ENCODE data around the gene CDH23.

The CDH23 gene

DNA sequence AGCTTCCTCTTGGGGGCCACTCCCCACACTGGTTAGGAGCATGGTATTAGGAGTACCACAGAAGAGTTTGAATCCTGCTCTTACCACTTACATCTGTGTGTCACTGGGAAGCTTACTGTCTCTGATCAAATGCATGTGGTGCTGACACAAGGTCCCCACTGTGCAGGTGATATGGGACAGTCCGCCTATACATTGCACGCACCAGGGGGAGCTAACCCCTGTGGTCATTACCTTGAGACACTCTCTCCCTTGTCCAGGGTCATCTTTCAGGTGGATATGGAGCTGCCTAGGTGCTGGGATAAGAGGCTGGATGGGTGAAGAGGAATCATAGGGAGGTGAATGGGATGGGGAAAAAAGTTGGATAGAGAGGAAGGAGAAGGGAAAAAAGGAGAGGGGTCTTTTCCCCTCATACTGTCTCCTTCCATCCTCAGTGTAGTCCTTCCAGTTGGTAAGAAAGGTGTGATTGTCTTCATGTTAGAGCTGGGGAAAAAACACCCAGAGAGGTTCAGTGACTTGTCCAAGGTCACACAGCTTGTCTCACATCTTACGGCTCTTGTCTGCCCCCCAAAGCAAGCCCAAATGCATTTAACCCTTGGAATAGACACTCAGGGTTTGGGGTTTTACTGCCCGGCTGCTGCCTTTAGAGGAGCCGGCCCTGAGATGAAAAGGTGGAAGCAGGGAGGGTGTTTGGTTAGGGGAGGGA lies 125.9 kb downstream of the CDH23 start:
- DNase-seq, result no peak

DNA sequence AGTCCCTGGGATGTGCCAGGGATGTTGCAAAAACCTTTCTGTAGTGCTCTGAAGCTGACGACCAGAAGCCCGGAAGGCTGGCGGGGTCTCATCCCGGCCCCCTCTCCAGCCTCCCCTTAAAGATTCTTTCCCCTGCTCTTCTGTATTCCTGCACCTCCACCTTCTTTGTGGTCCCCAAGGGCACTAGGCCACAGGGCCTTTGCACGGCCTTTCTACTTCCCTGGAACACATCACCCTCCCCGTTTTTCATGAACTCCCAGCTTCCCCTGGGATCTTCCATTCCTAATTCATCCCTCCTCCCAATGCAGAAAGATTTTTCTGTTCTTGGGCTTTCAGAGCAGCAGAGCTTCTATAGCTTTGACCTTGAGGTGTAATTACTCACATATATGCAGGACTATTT lies 127.0 kb downstream of the CDH23 start:
- no peak for DNase-seq

DNA sequence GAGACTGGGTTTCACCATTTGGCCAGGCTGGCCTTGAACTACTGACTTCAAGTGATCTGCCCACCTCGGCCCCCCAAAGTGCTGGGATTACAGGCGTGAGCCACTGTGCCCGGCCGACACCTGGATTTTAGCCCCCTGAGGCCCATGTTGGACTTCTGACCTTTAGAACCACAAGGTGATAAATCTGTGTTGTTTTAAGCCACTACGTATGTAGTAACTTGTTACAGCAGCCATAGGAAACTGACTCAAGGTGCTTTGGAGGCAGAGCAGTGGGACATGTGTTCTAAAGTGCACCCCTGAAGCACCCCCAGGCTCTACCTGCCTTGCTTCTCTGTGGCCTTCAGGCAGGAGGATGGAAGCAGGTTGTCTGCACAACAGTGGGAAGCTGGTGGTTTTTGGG lies 128.4 kb downstream of the CDH23 start:
- DNase-seq, result no peak

DNA sequence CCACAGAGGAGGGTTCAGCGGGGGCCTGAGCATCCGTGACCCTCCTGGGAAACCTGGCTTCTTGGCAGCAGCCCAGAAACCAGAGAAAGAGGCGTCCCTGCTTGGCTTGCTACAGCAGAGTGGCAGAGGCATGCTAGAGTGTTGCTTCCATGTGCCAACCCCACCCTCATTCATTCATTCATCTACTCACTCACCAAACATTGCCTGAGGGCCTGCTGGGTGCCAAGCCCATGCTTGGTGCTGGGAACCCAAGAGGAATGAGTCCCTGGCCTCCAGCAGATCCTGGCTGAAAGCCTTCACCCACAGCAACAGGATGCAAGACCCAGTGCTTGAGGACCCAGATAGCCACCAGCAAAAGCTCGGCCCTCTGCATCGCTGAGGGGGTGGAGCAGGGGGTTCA lies 129.0 kb downstream of the CDH23 start:
- no peak for DNase-seq

DNA sequence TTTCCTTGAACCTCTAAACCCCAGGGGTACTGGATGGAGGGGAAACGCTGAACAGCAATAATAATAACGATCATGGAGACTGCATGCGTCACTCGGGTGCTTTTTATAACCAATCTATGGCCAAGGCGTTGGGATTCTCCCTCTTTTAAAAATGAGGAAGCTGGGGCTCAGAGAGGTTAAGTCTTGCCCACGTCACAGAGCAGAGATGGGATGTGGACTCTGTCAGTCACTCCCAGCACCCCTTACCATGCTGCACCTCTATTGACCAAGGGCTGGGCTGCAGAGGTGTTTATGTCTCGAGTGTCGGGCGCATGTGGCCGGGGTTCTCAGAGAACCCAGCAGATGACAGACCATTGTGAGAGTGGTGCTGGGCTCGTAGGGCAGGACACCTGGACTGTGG lies 129.9 kb downstream of the CDH23 start:
- DNase-seq, result no peak

DNA sequence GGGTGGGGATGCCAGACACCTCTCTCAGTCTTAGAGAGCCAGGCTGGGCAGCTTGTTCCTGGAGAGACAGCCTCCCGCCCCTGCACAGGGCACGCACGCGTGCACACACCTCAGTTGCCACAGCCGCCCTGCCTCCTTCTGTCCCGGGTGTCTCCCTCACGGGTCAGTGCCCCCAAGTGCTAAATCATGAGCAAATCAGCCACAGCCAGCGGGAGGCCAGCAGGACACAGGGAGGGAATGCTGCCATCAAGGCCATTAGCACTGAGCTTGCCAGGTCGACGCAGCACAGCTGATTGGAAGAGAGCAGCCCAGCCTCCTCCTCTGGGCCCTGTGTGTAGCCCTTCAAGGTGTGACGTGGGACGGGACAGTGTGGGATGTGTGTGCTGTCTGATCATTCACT lies 130.4 kb downstream of the CDH23 start:
- DNase-seq, result no peak

DNA sequence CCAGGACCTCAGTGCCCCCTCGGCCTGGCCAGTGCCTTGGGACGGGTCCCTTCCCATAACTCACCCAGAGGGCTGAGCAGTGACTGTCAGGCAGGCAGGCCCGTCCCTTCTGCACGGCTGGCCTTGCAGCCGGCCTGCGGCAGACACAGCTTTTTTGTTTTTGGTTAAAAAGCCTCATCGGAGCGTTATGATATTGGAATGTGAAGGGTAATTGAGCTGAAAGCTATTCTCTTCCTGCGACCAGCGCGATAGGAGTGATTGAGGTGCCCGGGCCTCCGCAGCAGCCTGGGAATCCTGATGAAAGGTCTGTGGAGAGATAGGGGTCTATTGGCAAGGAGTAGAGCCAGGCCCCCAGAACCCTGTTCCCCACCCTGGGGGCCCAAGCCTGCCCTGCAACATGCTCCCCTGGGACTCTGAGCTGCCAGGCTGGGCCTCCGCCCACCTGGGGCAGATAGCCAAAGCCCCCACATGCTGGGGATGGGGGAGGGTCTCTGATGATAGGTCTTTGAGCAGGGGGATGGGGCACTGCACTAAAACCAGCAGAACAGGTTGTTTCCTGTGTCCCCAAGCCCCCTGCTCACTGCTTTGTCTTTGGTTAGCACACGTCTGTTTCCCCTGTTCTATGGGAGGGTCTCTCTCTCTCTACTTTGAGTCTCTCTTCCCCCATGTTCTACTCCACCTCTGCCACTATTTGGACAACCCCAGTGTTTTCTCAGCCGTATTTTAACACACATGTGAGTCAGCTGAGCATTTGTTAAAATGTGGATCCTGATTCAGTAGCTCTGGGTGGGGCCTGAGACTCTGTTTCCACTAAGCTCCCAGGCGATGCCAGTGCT lies 131.9 kb downstream of the CDH23 start:
- DNase-seq, result no peak

DNA sequence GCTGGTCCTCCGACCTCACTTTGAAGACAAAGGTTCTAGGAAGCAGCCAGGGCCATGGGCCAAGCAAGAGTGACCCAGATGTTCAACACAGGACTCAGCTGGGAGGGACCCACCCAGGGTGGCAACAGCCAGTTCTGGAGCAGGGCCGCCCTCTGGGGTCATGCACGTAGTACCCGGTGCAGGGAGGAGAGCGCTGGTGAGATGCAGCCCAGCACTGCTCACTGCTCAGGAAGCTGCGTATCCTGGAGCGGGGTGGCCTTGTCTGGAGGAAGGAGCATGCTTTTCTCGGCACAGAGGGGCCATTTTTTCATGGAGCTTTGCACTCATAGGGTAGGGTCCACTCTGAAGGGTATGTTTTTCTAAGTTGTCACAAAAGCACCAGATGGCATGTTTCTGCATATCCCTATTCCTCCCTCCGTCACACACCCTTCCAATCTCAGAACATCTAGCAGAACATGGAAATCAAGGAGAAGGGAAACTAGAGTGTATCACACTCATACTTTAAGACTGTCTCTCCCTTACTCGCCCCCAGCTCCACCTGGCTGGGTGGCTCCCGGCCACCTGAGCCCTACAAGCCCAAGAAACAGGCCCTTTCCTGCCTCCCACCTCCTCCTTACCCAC lies 132.6 kb downstream of the CDH23 start:
- DNase-seq, result no peak

DNA sequence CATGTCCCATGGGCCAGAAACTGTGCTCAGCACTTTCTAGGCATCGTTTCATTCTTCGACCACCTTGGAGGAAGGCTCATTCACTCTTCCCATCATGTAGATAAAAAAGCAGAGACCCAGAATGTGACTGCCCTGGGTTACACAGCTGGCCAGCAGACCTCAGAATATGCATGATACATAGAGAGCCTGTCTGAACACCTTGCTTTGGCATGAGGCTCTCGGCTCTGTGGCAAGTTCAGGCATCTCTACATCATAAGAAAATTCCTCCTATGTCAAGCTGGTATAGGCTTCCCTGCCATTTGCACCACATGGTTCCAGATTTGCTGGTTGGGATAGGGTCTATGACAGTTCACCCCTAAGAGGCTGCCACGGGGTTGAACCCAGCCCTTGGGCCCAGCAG lies 134.1 kb downstream of the CDH23 start:
- no peak for DNase-seq

DNA sequence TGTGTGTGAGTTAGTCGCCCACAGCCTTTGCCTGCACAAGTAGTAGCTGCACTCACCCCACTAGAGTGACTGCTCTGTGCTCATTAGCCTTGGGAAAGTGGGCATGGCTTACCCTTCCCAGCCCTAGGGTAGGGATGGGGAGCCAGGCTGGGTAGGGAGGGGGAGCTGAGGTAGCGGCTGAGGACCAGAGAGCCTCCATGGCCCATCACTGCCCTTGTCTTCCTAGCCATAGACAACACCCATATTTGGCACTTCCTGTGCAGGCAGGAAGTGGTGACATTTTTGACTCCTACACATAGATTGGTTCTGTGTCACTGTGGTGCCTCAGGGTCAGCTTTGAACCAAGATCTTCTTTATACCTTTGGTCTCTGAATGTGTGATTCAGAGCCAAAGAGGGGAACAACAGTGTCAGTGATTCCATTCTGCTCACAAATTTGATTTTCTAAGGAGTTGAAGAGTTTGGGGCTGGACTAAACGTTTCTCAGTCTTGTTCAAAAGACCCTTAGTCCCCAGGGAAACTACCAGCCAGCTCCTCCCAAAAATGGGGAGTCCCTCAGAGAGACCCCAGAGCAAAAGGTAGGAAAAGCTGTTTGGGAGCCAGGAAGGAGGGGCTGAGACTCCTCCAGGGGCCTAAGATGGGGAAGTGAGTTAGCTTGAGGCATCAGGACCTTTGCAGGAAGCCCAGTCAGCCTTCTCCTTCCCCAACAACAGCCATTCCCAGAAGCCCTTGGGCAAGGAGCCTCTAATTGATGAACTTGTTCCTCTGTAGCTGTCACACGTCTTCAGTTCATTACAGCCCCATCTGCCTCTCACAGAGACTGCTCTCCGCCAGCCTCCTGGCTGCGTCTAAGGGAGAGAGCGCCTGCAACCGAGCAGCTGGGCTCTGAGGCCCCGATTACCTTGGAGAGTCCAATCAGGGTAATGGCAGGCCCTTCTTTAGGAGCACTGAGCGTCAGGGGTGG lies 135.0 kb downstream of the CDH23 start:
- no peak for DNase-seq

DNA sequence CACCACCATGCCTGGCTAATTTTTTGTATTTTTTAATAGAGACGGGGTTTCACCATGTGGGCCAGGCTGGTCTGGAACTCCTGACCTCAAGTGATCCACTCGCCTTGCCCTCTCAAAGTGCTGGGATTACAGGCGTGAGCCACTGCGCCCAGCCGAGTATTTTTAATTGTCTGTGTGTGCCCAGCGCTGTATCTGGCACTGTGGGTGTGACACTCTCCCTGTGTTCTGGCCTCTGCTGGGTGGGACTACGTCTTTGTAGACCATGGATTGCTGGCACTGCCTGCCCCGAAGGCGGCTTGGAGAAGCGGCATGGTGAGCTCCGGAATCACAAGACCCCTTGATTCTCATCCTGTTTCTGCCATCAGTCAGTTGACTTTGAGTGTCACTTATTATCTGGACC lies 136.2 kb downstream of the CDH23 start:
- no peak for DNase-seq

DNA sequence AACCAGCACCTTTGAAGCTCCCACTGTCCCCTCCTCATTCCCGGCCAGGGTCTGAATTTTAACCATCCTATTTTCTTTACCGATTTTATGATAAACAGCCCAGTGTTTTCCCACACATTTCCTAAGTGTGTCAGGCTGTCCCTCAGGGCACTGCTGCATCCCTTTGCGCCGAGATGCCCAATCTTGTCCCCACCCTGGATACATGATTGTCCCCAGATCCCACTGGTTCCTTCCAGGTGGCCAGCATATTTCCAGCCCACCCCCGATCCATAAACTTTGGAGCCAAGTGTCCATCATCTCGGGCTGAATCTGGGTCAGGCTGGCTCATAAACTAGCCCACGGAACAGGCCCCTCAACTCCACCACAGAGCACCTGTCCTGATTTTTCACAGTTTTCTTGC lies 137.2 kb downstream of the CDH23 start:
- DNase-seq, result no peak

DNA sequence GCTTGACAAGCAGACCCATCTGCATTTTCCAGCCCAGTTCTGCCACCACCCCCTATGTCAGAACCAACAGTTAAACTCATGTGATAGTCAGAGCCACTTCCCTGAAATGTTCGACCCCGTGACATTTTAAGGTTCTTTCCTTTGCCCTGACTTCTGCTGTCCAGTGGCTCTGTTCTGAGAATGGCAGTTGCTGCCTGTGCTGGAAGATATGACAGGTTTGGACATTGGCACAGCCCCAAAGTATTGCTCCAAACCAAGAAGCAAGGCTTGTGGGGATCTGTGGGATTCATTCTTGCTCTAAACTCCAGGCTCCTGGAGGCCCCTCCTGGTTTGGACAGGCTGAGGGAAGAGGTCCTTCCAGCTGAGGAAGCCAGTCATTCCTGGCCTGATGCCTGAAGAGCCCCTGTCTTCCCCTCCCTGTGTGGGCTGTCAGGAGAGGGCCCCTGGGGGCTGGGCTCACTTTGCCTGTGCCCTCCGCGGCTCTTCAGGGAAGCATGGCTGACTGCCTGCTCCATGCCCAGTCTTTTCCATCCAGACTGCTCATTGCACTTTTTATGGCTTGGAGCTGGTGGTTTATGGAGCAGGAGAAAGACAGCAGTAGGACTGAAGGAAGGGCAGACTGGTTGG lies 138.0 kb downstream of the CDH23 start:
- DNase-seq, result no peak

DNA sequence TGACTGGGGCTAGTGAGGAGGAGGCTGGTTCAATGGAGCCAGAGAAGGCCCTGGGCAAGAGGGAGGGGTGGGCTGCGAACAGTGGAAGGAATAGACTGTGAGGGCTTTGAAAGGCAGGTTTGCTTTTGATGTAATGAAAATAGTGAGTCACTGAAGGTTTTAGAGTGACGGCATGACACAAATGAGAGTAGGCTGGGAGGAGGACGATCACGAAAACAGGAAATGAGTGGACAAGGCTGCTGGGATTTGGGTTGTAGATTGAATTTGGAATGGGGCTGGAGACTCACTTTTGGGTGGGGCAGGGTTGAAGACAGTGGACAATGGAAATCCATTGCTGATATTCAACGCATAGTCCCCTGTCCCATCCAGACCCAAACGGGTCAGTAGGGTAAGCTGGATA lies 139.6 kb downstream of the CDH23 start:
- no peak for DNase-seq

DNA sequence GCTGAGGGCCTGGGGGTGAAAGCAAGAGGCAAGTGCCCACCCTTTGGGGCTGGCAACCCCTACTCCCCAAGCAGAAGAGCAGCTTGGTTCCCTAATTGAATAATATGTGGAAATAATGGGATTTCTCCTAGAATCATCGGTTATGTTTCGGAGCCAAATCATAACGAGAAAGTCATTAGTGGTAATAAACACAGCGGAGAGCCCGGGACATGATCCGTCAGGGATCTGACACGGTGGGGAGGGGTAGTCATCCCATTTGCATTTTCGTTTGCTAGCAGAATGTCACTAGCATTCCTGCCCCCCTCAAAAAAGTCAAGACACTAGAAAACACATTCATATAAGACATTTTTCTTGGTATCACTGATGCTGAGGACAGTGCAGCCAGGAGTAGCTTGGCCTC lies 140.4 kb downstream of the CDH23 start:
- no peak for DNase-seq

DNA sequence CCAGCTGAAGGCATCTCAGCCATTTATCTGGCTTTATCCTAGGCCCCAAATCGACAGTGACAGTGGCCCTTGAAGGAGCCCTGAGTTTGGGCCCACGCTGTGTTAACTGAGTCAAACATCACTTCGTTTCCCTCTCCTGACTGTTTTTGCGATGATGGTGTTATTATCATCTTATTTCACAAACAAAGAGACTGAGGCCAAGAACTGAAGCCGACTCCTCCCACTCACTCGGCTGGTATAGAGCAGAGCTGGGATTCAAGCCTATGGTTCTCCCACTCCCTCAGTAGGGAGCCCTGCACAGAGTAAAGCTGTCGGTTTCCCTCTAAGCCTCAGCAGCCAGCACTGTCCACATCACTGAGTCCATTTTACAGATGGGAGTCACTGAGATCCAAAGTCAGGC lies 141.0 kb downstream of the CDH23 start:
- DNase-seq, result no peak

DNA sequence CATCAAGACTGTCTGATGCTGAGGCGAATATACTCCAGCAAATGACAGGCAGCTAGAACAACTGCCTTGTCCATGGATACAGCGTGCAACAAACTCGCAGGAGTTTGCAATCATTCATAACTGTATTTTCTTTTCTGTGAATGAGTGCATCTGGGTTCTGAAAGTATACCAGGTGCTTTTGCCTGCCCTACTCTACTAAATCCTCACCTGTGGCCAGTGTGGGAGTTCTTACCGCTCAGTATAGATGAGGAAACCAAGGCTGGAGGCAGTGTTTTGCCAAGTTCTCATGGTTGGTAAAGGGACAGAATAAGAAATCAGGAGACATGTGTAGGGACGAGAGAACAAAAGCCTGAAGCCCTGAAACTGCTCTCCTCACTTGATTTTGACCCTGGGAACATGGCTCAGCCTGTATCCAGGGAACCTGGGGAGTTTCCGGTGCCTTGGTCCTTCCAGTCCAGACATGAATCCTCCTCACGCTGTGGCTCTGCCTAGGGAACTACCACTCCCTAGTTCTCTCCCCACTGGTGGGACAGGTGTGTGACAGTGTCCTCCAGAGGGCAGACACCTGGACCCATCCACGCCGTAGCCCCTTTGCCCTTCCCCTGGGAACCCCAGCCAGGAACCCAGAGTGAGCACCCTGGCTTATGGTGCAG lies 142.0 kb downstream of the CDH23 start:
- DNase-seq, result no peak

DNA sequence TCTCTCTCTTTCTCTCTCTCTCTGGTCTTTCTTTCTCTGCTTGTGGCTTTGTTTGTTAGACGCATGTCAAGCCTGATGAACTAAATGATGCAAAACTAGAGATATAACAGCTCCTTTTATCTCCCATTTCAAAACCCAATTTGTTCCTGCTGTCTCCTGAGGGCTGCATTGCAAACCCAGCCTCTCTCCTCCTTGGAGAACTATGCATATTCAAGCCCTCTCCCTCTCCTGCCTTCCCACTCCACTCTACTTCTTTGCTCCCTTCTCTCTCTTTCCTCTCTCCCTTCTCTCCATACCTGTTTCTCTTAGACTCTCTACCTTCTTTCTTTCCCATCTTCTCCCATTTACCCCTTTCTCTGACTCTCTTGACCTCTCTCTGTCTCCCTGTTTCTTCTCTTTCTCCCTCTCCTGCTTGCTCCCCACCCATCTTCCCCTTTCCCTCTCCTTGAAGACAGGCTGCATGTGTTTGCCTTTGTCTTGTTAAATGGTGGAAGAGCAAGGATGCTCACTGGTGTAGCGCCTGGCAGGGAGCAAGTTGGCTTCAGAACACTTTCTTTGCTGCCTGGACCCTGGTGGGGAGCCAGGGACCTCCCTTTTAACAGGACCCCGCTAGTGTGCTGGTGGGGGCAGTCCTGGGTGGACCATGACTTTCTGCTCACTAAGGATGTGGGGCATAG lies 142.9 kb downstream of the CDH23 start:
- DNase-seq, result no peak

DNA sequence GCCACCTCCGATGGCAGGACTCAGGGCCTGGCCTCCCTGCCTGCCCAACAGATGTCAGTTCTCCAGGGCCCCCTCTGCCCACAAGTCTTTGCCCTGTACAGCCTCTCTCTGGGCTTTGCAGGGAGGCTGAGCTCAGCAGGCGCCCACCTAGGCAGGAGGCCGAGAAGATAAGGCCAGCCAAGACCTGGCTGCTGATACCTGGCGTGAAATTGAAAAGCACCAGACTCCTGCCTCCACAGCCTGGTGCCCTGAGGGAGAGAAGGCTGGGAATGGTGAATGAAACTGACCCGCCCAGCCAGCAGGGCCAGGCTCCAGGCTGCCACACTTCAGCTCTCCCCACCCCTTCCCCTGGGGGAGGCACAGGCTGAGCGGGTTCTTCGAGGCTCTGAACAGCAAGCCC lies 145.8 kb downstream of the CDH23 start:
- DNase-seq, result no peak

DNA sequence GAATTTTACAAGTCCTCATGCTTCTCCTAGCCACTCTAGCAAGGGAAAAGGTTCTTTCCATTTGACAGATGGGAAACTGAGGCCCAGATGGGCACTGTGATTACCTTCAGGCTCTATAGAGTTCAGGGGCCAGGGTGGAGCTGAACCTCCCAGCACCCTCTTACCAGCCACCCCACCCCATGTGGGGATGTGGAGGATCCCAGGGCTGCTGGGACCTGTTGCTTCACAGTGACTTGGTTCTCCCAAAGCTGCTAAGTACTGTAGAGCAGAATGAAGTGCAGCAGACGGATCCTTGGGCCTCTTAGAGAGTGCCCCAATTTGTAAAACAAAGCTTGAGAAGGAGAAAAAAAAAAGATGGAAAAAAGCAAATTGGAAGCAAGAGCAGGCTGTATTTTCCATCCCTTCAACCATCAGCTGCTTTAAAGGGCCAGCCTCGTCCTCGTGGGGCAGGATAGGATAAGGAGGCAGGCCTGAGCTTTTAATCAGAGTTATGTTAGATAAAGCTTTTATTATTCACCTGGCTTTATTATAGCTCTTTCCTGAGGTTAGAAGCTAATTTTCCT lies 147.0 kb downstream of the CDH23 start:
- DNase-seq, result no peak

DNA sequence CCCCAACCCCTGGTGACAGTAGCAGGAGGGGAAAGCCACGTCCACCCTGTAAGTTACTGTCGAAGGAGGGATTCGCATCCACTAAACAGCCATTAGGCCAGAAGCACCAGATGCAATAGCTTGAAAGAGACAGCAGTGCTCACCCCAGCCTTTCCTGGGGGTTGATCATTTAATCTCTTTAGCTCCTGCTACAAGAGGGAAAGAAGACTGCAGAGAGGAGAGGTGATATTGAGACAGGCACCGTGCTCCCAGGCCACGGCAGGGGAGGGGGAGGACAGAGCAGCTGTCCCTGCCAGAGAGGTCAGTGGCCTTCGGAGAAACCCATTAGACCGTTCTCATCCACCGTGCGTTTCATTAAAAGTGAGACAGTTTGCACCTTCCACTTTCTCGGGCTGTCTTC lies 148.3 kb downstream of the CDH23 start:
- no peak for DNase-seq
